HepG2 (cell line): Measurements from ENCODE around the gene TNK1. TPM values are rescaled to one million over a fixed set of nuclear protein-coding genes. Genes with fewer than 3 reads are reported as not detected.
A peak's percentile ranks its signal among the peaks of the same experiment; 100 is the strongest.

Experiments used
- ATAD3A ChIP-seq: sonication (generic); formaldehyde crosslinking; IDR thresholded peaks from 2 replicates; pipeline ENCODE4 v1.4.0; 2020; ENCODE audit warnings: missing genetic modification reagents
- CCDC6 ChIP-seq: sonication (generic); formaldehyde crosslinking; IDR thresholded peaks from 2 replicates; pipeline ENCODE4 v1.8.1; 2022; ENCODE audit warnings: mild to moderate bottlenecking, missing genetic modification reagents, moderate library complexity
- CEBPG ChIP-seq: IDR thresholded peaks from 2 replicates; pipeline ENCODE4 v1.6.1; 2016
- CTCF ChIP-seq: sonication (generic); formaldehyde crosslinking; IDR thresholded peaks from 2 replicates; pipeline ENCODE4 v1.5.0; 2020; ENCODE audit warnings: mild to moderate bottlenecking, missing genetic modification reagents, moderate library complexity
- DDIT3 ChIP-seq: sonication (generic); formaldehyde crosslinking; IDR thresholded peaks from 2 replicates; pipeline ENCODE4 v1.4.0; 2020; ENCODE audit warnings: mild to moderate bottlenecking, missing genetic modification reagents
- GPN1 ChIP-seq: sonication (generic); formaldehyde crosslinking; IDR thresholded peaks from 2 replicates; pipeline ENCODE4 v1.5.1; 2020; ENCODE audit warnings: missing genetic modification reagents, borderline replicate concordance
- HDAC2 ChIP-seq: sonication (generic); formaldehyde crosslinking; IDR thresholded peaks from 2 replicates; pipeline ENCODE4 v1.4.0; 2020; ENCODE audit warnings: missing genetic modification reagents
- ZBTB40 ChIP-seq, 2 experiments: fragments of 450-650 bp in 1 of 2; sonication (generic) in 1 of 2; formaldehyde crosslinking in 1 of 2; IDR thresholded peaks; 2 replicates each; pipeline versions ENCODE4 v1.6.1 to v1.8.0; 2016 to 2022; ENCODE audit warnings: antibody characterized with exemption in 1 of 2, mild to moderate bottlenecking in 1 of 2, missing genetic modification reagents in 1 of 2
- ZHX1 ChIP-seq: sonication (generic); formaldehyde crosslinking; IDR thresholded peaks from 2 replicates; pipeline ENCODE4 v1.8.1; 2022; ENCODE audit warnings: low read depth, mild to moderate bottlenecking, missing genetic modification reagents
- ZMAT3 ChIP-seq: sonication (generic); formaldehyde crosslinking; conservative IDR thresholded peaks from 2 replicates; pipeline ENCODE4 v1.7.0; 2021; ENCODE audit warnings: missing genetic modification reagents
- ZNF12 ChIP-seq: sonication (generic); formaldehyde crosslinking; IDR thresholded peaks from 2 replicates; pipeline ENCODE4 v1.5.0; 2020; ENCODE audit warnings: missing genetic modification reagents
- ZNF260 ChIP-seq: sonication (generic); formaldehyde crosslinking; IDR thresholded peaks from 2 replicates; pipeline ENCODE4 v1.4.0; 2020; ENCODE audit warnings: missing genetic modification reagents, low read depth, mild to moderate bottlenecking, borderline replicate concordance
- ZNF33A ChIP-seq: sonication (generic); formaldehyde crosslinking; IDR thresholded peaks from 2 replicates; pipeline ENCODE4 v1.5.1; 2020; ENCODE audit warnings: missing genetic modification reagents, mild to moderate bottlenecking, moderate library complexity, borderline replicate concordance
- ZNF343 ChIP-seq: sonication (generic); formaldehyde crosslinking; IDR thresholded peaks from 2 replicates; pipeline ENCODE4 v1.4.0; 2020; ENCODE audit warnings: mild to moderate bottlenecking, missing genetic modification reagents
- ZNF670 ChIP-seq: sonication (generic); formaldehyde crosslinking; IDR thresholded peaks from 2 replicates; pipeline ENCODE4 v1.8.0; 2022; ENCODE audit warnings: mild to moderate bottlenecking, missing genetic modification reagents, borderline replicate concordance
- polyA plus RNA-seq, 8 experiments: library from polyadenylated mRNA; depleted of rRNA in 3 of 8; stranded (reverse) in 7 of 8; unstranded in 1 of 8; fragments of >200 nt; fragmentation: Illumina TruSeq in 4 of 8; extraction: Trizol in 4 of 8; gene quantifications; 2 replicates each; pipeline versions ENCODE4 v1.2.1 to v1.2.3, GENCODE V29; 2011 to 2016; ENCODE audit warnings: low read depth in 4 of 8, missing spikeins in 1 of 8, mixed read lengths in 1 of 8; ENCODE audit not compliant: insufficient read depth in 1 of 8
- total RNA-seq, 5 experiments: library from RNA; depleted of rRNA; stranded (reverse); fragments of >200 nt; fragmentation: Illumina TruSeq; extraction: Trizol; gene quantifications; 2 replicates each; pipeline ENCODE4 v1.2.3, GENCODE V29; 2016; ENCODE audit warnings: low read depth in 1 of 5

TNK1 gene
- total and polyA plus RNA-seq, 2 of the 13 experiments (the other 11 are each of a cell fraction or from before 2014, with no cell fraction given): 2.0 to 3.5 TPM

- TF ChIP-seq ZNF12 (CRISPR knock-in tag) (no peak), CCDC6 (CRISPR knock-in tag) (no peak), ZNF343 (CRISPR knock-in tag) (no peak), CEBPG (no peak), CTCF (CRISPR knock-in tag) (peak; percentile 36), GPN1 (CRISPR knock-in tag) (no peak), DDIT3 (CRISPR knock-in tag) (no peak), ZNF670 (no peak), ZBTB40 (IDR thresholded peaks at IDR 0.05) (no peak), ZBTB40 (CRISPR knock-in tag; IDR thresholded peaks at IDR 0.05) (no peak), ZMAT3 (0 out of 2 replicates have a peak, but pooled peaks have one; percentile 17), ZNF260 (CRISPR knock-in tag) (no peak), ATAD3A (CRISPR knock-in tag) (no peak), ZNF33A (CRISPR knock-in tag) (no peak), ZHX1 (CRISPR knock-in tag) (no peak), HDAC2 (no peak)
Observed at GRCh38 chr17:7380321-7380720, 568 bp upstream of the TNK1 start (continued).
